Lung (tissue), 12 donors: Measurements from ENCODE around the gene ZNF169. TPM values are rescaled to one million over a fixed set of nuclear protein-coding genes. Genes with fewer than 3 reads are reported as not detected.
"Not testable (repeated sequence)": the region's sequence is repeated elsewhere in the genome, so short reads cannot be mapped to it uniquely, and the experiment has no call there.

Experiments
- ATAC-seq: fragments of 200-7000 bp; cut with Tn5 transposase; one replicate; pipeline ENCODE4 v1.9.1; 2020; ENCODE audit warnings: moderate number of reproducible peaks; ENCODE audit not compliant: insufficient read depth, low FRiP score
- DNase-seq, 3 donors: peaks; one replicate each; pipeline ENCODE4 v3.0.0-alpha.2; 2013 to 2017
- H3K27ac ChIP-seq, 2 donors: one replicate each; pipeline ENCODE4 v1.5.1; 2013; ENCODE audit warnings: mild to moderate bottlenecking in 2 of 2, moderate library complexity in 2 of 2, control low read depth in 1 of 2, inconsistent platforms in 1 of 2, low read depth in 1 of 2, low read length in 1 of 2
- H3K27me3 ChIP-seq, 3 donors: one replicate each; pipeline ENCODE4 v1.5.1; 2013; ENCODE audit warnings: low read length in 2 of 3; ENCODE audit not compliant: control insufficient read depth in 3 of 3, insufficient read depth in 3 of 3
- H3K36me3 ChIP-seq, 4 donors: one replicate each; pipeline ENCODE4 v1.5.1; 2013; ENCODE audit warnings: low read length in 4 of 4, mild to moderate bottlenecking in 1 of 4, moderate library complexity in 1 of 4; ENCODE audit not compliant: control insufficient read depth in 4 of 4, insufficient read depth in 4 of 4
- H3K4me1 ChIP-seq, 5 donors: one replicate each; pipeline ENCODE4 v1.5.1; 2013; ENCODE audit warnings: low read length in 5 of 5, mild to moderate bottlenecking in 2 of 5, moderate library complexity in 1 of 5; ENCODE audit not compliant: control insufficient read depth in 5 of 5, insufficient read depth in 5 of 5
- H3K4me3 ChIP-seq: one replicate; pipeline ENCODE4 v1.5.1; 2013; ENCODE audit warnings: mild to moderate bottlenecking, control low read depth, moderate library complexity
- H3K9ac ChIP-seq, 2 donors: one replicate each; pipeline ENCODE4 v1.5.1; 2013; ENCODE audit warnings: low read length in 2 of 2, control low read depth in 1 of 2; ENCODE audit not compliant: insufficient read depth in 1 of 2
- H3K9me3 ChIP-seq, 4 donors: one replicate each; pipeline ENCODE4 v1.5.1; 2013; ENCODE audit warnings: low read length in 3 of 4, mild to moderate bottlenecking in 1 of 4, moderate library complexity in 1 of 4; ENCODE audit not compliant: control insufficient read depth in 4 of 4, insufficient read depth in 3 of 4
- CTCF ChIP-seq: IDR thresholded peaks from 2 replicates; pipeline ENCODE4 v1.5.1; 2012; ENCODE audit warnings: mild to moderate bottlenecking; ENCODE audit errors: control extremely low read depth, extremely low read depth
- WGBS, 2 donors: extraction: QIAGEN DNeasy Blood & Tissue Kit; methylation state at CpG; one replicate each; pipeline ENCODE4 v1.1.7; 2013; 5-methylcytosine and 5-hydroxymethylcytosine counted together
- polyA plus RNA-seq, 2 donors: library from polyadenylated mRNA; stranded (reverse); fragments of 200-250 nt; gene quantifications; one replicate each; pipeline ENCODE4 v1.2.1, GENCODE V29; 2013
- total RNA-seq, 2 donors: library from RNA; depleted of rRNA in 1 of 2; stranded (reverse); fragments of >200 nt in 1 of 2; gene quantifications; one replicate each; pipeline ENCODE4 v1.2.1, GENCODE V29; 2014 to 2021
- donor health status: control.
- donor health status: control.
- donor health status: Bipolar disorder and iron deficiency.
- donor health status: healthy.
- donor health status: DM: yes; HTN: yes; CAD: no.

The ZNF169 gene
- total and polyA plus RNA-seq, 4 donors, result 2.3 to 8.7 (median 4.8) TPM

GRCh38 chr9:94302426-94302825 lies 43.3 kb downstream of the ZNF169 start:
- H3K27me3 ChIP-seq, result no peaks in the 10 kb centered on the region
- no peak overlapping the region for H3K9ac ChIP-seq
- H3K9me3 ChIP-seq, result no peaks in the 10 kb centered on the region
- TF ChIP-seq CTCF, result no peak
- DNase-seq (no peak), ATAC-seq (no peak)
- no peaks in the 10 kb centered on the region for H3K36me3 ChIP-seq
- H3K27ac ChIP-seq, result no peak overlapping the region
- H3K4me1 ChIP-seq, result no peaks in the 10 kb centered on the region
- H3K4me3 ChIP-seq, result no peak overlapping the region
- WGBS, 2 donors, result 97 to 99% methylated on average over 4 of the region's 4 CpGs

GRCh38 chr9:94303321-94303720 lies 44.2 kb downstream of the ZNF169 start:
- TF ChIP-seq CTCF, result no peak

GRCh38 chr9:94315034-94315984 lies 56.2 kb downstream of the ZNF169 start:
- DNase-seq, H3K9ac ChIP-seq, H3K9me3 ChIP-seq, H3K4me3 ChIP-seq, H3K27me3 ChIP-seq, ATAC-seq, H3K4me1 ChIP-seq, H3K36me3 ChIP-seq, H3K27ac ChIP-seq: not testable (repeated sequence)
- 94 to 100% methylated on average over 2 to 7 of the region's 15 CpGs for WGBS, 2 donors

More at GRCh38 chr9:94303321-94303720, 44.2 kb downstream of the ZNF169 start:
- Histone ChIP-seq H3K4me1 (no peaks in the 10 kb centered on the region), H3K36me3 (no peaks in the 10 kb centered on the region), H3K27me3 (no peaks in the 10 kb centered on the region), H3K4me3 (no peak overlapping the region), H3K9ac (no peak overlapping the region), H3K9me3 (no peaks in the 10 kb centered on the region), H3K27ac (no peak overlapping the region)
- ATAC-seq, result no peak
- DNase-seq, result no peak

- not testable (repeated sequence) for ATAC-seq, H3K4me3 ChIP-seq, H3K9me3 ChIP-seq, H3K27me3 ChIP-seq, DNase-seq, H3K4me1 ChIP-seq, H3K9ac ChIP-seq, H3K27ac ChIP-seq, H3K36me3 ChIP-seq
- WGBS, 2 donors, result 76% methylated on average over 2 of the region's 5 CpGs; no CpG with 5 or more reads in 1 of the 2 donors
These were observed 57.1 kb downstream of the ZNF169 start for GRCh38 chr9:94316236-94316635.

GRCh38 chr9:94317949-94318657 lies 59.0 kb downstream of the ZNF169 start:
- H3K4me3 ChIP-seq, H3K9me3 ChIP-seq, H3K9ac ChIP-seq, H3K36me3 ChIP-seq, DNase-seq, H3K4me1 ChIP-seq, H3K27ac ChIP-seq, ATAC-seq, H3K27me3 ChIP-seq: not testable (repeated sequence)
- WGBS, 2 donors, result 60% methylated on average over 1 of the region's 10 CpGs; no CpG with 5 or more reads in 1 of the 2 donors

DNA sequence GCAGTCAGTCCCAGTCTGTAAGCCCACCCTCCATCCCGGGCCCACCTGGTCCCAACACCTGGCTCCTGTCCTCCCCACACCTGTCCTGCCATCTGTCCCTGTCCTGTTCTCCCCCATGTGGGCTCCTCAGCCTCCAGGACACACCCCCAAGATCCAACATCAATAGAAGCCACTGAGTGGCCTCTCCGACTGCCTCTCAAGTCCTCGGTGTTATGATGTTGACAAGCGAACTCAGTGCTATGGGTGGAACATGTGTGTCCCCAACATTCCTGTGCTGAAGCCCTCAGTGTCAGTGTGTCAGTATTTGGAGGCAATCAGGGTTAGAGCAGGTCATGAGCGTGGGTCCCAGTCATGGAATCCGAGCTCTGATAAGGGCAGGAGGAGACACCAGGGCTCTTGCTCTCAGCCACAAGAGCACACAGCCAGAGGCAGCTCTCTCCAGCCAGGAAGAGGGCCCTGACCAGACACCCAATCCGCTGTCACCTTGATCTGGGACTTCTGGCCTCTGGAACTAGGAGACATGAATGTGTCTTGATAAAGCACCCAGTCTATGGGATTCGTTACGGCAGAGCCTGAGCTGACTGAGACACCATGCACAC lies 63.3 kb downstream of the ZNF169 start:
- not testable (repeated sequence) for ATAC-seq, H3K9ac ChIP-seq, H3K4me1 ChIP-seq, DNase-seq, H3K36me3 ChIP-seq, H3K9me3 ChIP-seq, H3K4me3 ChIP-seq, H3K27me3 ChIP-seq, H3K27ac ChIP-seq
- WGBS, 2 donors, result 83 to 89% methylated on average over 4 to 8 of the region's 9 CpGs
